GM12865 (cell line): ENCODE results near the gene NXN.

ENCODE experiments used
- DNase-seq: peaks from one replicate; pipeline ENCODE4 v3.0.0; 2010; ENCODE audit warnings: low read depth
- H3K4me3 ChIP-seq: 2 replicates; pipeline ENCODE4 v1.5.1; 2011; ENCODE audit warnings: mild to moderate bottlenecking, low read depth, low read length, control low read depth
- TF ChIP-seq, protein P1 (sequence below): IDR thresholded peaks from 2 replicates; pipeline ENCODE4 v1.5.1; 2011; ENCODE audit warnings: low read length, control low read depth, low read depth, inconsistent platforms; ENCODE audit not compliant: insufficient read depth; ENCODE audit errors: missing control alignments

NXN gene

DNA sequence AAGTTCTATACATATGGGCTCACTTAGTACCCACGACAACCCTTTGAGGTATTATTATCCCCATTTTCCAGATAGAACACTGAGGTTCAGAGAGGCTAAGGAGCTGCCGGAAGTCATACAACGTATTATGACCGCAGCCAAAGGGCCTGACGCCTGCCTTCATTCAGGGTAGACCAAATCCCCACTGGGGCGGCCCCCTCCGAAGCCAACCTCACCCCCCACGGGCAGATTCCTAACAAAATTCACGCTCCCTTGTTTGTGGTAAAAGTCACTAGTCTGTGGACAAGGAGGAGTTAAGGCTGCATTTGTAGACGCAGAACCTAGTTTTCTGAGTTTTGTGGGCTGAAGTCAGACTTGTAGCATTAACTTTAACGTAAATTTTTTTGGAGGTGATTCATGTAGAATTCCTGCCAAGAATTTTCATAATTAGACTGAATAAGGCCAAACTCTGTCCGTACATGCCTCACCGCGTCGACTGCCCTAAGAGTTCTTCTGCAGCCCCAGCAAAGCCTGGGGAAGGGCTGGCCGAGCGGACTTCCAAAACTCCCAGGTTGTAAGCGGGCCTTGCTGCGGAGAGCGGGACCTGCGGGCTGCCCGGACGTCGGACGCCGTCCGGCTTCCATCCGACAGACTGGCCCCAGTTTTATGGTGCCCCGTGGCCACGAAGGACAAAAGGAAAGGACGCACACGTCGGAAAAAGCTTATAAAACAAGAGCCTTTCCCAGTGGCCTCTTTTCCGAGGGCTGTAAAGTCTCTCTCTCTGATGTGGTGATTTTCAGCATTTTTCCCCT, 75.7 kb downstream of the NXN start:
- TF ChIP-seq, protein P1, sequence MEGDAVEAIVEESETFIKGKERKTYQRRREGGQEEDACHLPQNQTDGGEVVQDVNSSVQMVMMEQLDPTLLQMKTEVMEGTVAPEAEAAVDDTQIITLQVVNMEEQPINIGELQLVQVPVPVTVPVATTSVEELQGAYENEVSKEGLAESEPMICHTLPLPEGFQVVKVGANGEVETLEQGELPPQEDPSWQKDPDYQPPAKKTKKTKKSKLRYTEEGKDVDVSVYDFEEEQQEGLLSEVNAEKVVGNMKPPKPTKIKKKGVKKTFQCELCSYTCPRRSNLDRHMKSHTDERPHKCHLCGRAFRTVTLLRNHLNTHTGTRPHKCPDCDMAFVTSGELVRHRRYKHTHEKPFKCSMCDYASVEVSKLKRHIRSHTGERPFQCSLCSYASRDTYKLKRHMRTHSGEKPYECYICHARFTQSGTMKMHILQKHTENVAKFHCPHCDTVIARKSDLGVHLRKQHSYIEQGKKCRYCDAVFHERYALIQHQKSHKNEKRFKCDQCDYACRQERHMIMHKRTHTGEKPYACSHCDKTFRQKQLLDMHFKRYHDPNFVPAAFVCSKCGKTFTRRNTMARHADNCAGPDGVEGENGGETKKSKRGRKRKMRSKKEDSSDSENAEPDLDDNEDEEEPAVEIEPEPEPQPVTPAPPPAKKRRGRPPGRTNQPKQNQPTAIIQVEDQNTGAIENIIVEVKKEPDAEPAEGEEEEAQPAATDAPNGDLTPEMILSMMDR, result no peak
- H3K4me3 ChIP-seq, result no peak overlapping the region
- no peak for DNase-seq

DNA sequence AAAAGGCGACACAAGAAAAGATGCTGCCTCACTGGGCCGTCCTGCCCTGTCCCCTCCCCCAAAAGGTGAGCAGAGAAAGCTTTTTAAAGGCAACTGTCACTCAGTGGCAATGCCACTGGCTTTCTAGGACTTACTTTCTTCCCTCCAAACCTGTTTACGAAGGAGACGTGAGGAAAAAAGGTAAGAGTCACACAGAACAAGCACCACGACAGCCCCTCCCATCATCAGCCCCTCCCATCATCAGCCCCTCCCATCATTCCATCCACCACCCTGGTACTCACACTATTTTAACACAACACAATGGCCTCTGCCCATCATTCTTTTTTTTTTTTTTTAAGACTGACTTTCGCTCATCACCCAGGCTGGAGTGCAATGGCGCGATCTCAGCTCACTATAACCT, 77.1 kb downstream of the NXN start:
- DNase-seq, result no peak
- TF ChIP-seq, protein P1, result no peak
- H3K4me3 ChIP-seq, result no peak overlapping the region

DNA sequence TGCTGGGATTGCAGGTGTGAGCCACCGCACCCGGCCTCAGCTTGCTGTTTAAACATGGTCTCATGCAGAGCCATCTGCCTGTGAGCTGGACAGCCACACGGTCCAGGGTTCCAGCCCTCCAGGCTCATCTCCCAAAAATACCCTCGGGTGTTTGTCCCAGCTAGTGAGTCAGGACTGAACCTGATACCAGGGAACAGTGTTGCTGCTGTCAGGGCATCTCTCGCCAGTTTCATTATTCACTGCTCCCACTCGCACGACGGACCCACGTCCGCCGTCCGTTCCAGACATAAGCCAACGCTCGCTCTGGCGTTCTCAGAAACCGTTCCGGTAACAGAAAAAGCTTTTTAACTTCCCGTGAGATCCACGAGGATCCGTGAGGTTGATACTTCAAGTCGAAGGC, 77.6 kb downstream of the NXN start:
- TF ChIP-seq, protein P1, result no peak
- no peak overlapping the region for H3K4me3 ChIP-seq
- DNase-seq, result no peak

DNA sequence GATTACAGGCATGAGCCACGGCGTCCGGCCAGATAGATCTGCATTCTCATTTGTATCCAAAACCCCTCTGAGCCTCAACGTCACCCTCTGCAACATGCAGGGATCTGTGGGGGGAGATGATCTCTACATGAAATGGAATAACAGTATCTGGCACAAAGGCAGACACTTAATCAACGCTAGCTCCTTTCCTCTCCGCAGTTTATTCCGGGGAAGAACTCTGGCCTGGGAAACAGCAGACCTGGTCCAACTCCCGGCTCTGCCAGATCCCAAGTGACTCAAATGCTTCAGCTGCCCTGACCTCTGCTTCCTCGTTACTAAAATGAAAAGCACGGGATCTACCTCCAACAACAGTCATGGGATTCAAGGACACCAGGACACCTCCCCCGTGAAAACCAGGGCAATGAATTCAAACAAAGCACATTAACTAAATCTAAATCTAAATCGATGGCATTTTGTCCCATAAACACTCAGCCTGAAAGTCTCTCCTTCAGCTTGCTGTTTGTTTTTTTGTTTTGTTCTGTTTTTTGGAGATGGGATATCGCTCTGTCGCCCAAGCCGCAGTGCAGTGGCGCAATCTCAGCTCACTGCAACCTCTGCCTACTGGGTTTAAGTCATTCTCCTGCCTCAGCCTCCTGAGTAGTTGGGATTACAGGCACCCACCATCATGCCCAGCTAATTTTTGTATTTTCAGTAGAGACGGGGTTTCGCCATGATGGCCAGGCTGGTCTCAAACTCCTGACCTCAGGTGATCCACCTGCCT, 78.2 kb downstream of the NXN start:
- TF ChIP-seq, protein P1, result no peak
- no peak for DNase-seq
- no peak overlapping the region for H3K4me3 ChIP-seq

DNA sequence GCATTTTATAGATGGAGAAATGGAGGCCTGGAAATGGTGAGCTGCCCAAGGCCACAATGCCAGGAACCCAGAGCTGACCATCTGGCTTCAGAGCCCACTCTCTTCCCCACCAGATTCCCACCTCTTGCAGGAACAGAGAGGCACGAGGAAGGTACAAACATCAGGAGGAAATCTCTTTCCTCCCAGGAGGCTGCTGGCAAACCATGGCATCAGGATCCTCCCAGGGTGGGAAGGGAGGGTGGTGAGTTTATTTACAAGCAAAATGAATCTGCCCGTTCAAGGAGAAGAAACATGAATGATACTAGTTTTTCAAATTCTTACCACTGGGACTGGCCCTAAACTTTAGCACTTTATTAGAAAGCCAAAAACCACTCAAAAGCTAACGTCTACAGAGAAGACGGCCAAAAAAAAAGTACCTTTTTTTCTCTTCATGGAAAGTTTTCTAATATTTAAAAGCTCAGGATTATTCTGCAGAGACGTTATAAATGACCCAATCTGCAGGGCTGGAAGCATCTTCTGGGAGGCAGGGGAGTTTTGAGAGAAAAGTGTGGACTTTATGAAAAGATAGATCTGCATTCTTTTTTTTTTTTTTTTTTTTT, 79.1 kb downstream of the NXN start:
- TF ChIP-seq, protein P1, result no peak
- no peak overlapping the region for H3K4me3 ChIP-seq
- DNase-seq, result no peak

DNA sequence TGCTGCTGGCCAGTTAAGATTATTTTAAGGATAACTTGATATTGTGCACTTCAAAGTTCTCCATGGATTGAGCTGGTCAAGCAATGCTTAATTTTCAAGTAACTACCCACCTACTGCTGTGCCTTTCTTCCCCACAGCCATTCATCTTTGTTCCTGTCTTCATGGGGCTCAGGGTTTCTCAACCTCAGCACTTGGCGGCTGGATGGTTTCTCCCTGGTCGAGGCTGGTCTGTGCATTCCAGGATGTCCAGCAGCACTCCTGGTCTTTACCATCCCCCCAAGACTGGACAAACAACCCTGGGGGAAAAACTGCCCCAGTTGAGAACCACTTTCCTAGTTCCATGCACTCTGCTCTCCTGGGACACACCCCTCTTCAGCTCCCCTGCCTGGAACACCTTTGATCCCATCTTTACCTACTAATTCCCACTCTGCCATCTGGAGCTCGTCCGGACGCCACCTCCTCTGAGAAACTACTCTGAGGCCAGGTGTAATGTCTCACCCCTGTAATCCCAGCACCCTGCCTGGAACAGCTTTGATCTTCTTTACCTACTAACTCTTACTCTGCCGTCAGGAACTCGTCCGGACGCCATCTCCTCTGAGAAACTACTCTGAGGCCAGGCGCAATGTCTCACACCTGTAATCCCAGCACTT, 81.5 kb downstream of the NXN start:
- H3K4me3 ChIP-seq, result no peak overlapping the region
- DNase-seq, result no peak
- TF ChIP-seq, protein P1, result no peak
